Stimulated activated memory B cell treated with anti-CD40 and anti-IgM and Interleukin-4, amounts not matched to agents 10 μg/mL and 1 μg/mL and 100 μg/mL, for 72 hours (primary cell): Measurements from ENCODE around the gene HSD17B10.
"Not testable (repeated sequence)": the region's sequence is repeated elsewhere in the genome, so short reads cannot be mapped to it uniquely, and the experiment has no call there.

Source experiments
- ATAC-seq: fragments of 150-1000 bp; cut with Tn5 transposase; 2 replicates; pipeline ENCODE4 v1.10.0; 2021
- H3K27ac Mint-ChIP-seq: one replicate; pipeline ENCODE4 v1.8.0; 2022; ENCODE audit warnings: mild to moderate bottlenecking, mixed read lengths
- H3K27me3 Mint-ChIP-seq: one replicate; pipeline ENCODE4 v1.8.0; 2022; ENCODE audit warnings: mixed read lengths
- H3K36me3 Mint-ChIP-seq: one replicate; pipeline ENCODE4 v1.8.0; 2022; ENCODE audit warnings: mixed read lengths
- H3K4me1 Mint-ChIP-seq: one replicate; pipeline ENCODE4 v1.8.0; 2022; ENCODE audit warnings: mixed read lengths
- H3K4me3 Mint-ChIP-seq: one replicate; pipeline ENCODE4 v1.8.0; 2022; ENCODE audit warnings: mild to moderate bottlenecking, moderate library complexity, mixed read lengths
- H3K9me3 Mint-ChIP-seq: one replicate; pipeline ENCODE4 v1.8.0; 2022; ENCODE audit warnings: mixed read lengths

HSD17B10 gene

GRCh38 chrX:53433651-53434639, at the start of gene HSD17B10:
HSD17B10 (minus strand) TSS chrX:53434370; CDS start chrX:53434345, 25 bp downstream.
- Mint-ChIP-seq H3K27me3 (no peaks in the 10 kb centered on the region), H3K9me3 (no peaks in the 10 kb centered on the region), H3K27ac (peak within 1 kb of the TSS; percentile 92), H3K4me3 (peak within 1 kb of the TSS; percentile 89), H3K36me3 (peaks cover 21% of the 10 kb centered on the region), H3K4me1 (peaks cover 23% of the 10 kb centered on the region)
- ATAC-seq, result peak; percentile 97

GRCh38 chrX:53483416-53483815, 49.2 kb upstream of the HSD17B10 start:
- ATAC-seq, result no peak
- no peaks in the 10 kb centered on the region for H3K36me3 Mint-ChIP-seq
- H3K4me1 Mint-ChIP-seq, result peaks cover 7% of the 10 kb centered on the region
- H3K4me3 Mint-ChIP-seq, result no peak overlapping the region
- H3K27me3 Mint-ChIP-seq, result peaks cover 14% of the 10 kb centered on the region
- H3K27ac Mint-ChIP-seq, result no peak overlapping the region
- H3K9me3 Mint-ChIP-seq, result no peaks in the 10 kb centered on the region

GRCh38 chrX:53481816-53482465, 47.8 kb upstream of the HSD17B10 start:
- Mint-ChIP-seq H3K27me3 (peaks cover 21% of the 10 kb centered on the region), H3K27ac (no peak overlapping the region), H3K9me3 (no peaks in the 10 kb centered on the region), H3K4me1 (peaks cover 7% of the 10 kb centered on the region), H3K4me3 (no peak overlapping the region), H3K36me3 (no peaks in the 10 kb centered on the region)
- ATAC-seq, result no peak

GRCh38 chrX:53481093-53481492, 46.9 kb upstream of the HSD17B10 start:
- peaks cover 7% of the 10 kb centered on the region for H3K4me1 Mint-ChIP-seq
- no peaks in the 10 kb centered on the region for H3K36me3 Mint-ChIP-seq
- H3K27me3 Mint-ChIP-seq, result peaks cover 21% of the 10 kb centered on the region
- no peak overlapping the region for H3K27ac Mint-ChIP-seq
- no peak overlapping the region for H3K4me3 Mint-ChIP-seq
- ATAC-seq, result no peak
- H3K9me3 Mint-ChIP-seq, result no peaks in the 10 kb centered on the region

GRCh38 chrX:53479301-53479700, 45.1 kb upstream of the HSD17B10 start:
- Mint-ChIP-seq H3K27ac (no peak overlapping the region), H3K27me3 (peaks cover 21% of the 10 kb centered on the region), H3K9me3 (no peaks in the 10 kb centered on the region), H3K4me3 (no peak overlapping the region), H3K36me3 (no peaks in the 10 kb centered on the region), H3K4me1 (peaks cover 14% of the 10 kb centered on the region)
- ATAC-seq, result no peak

- no peak overlapping the region for H3K27ac Mint-ChIP-seq
- no peak overlapping the region for H3K4me3 Mint-ChIP-seq
- ATAC-seq, result no peak
- H3K4me1 Mint-ChIP-seq, result peaks cover 12% of the 10 kb centered on the region
- H3K36me3 Mint-ChIP-seq, result no peaks in the 10 kb centered on the region
- no peaks in the 10 kb centered on the region for H3K9me3 Mint-ChIP-seq
- H3K27me3 Mint-ChIP-seq, result peaks cover 36% of the 10 kb centered on the region
Measured at GRCh38 chrX:53476371-53476770, 42.2 kb upstream of the HSD17B10 start.

GRCh38 chrX:53474707-53475106, 40.5 kb upstream of the HSD17B10 start:
- H3K4me3 Mint-ChIP-seq, result no peak overlapping the region
- no peak overlapping the region for H3K27ac Mint-ChIP-seq
- H3K9me3 Mint-ChIP-seq, result no peaks in the 10 kb centered on the region
- H3K36me3 Mint-ChIP-seq, result no peaks in the 10 kb centered on the region
- peaks cover 29% of the 10 kb centered on the region for H3K27me3 Mint-ChIP-seq
- peaks cover 7% of the 10 kb centered on the region for H3K4me1 Mint-ChIP-seq
- ATAC-seq, result no peak

GRCh38 chrX:53471346-53471745, 37.2 kb upstream of the HSD17B10 start:
- no peaks in the 10 kb centered on the region for H3K36me3 Mint-ChIP-seq
- peaks cover 20% of the 10 kb centered on the region for H3K27me3 Mint-ChIP-seq
- peaks cover 7% of the 10 kb centered on the region for H3K4me1 Mint-ChIP-seq
- no peak for ATAC-seq
- no peak overlapping the region for H3K27ac Mint-ChIP-seq
- H3K9me3 Mint-ChIP-seq, result no peaks in the 10 kb centered on the region
- H3K4me3 Mint-ChIP-seq, result no peak overlapping the region

GRCh38 chrX:53468659-53469058, 34.5 kb upstream of the HSD17B10 start:
- not testable (repeated sequence) for H3K9me3 Mint-ChIP-seq, H3K4me3 Mint-ChIP-seq, H3K4me1 Mint-ChIP-seq, H3K36me3 Mint-ChIP-seq, H3K27ac Mint-ChIP-seq, ATAC-seq
- peaks cover 24% of the 10 kb centered on the region for H3K27me3 Mint-ChIP-seq

- Mint-ChIP-seq H3K9me3 (no peaks in the 10 kb centered on the region), H3K4me3 (no peak overlapping the region), H3K27me3 (peaks cover 9% of the 10 kb centered on the region), H3K27ac (no peak overlapping the region), H3K4me1 (no peaks in the 10 kb centered on the region), H3K36me3 (no peaks in the 10 kb centered on the region)
- no peak for ATAC-seq
Measured at GRCh38 chrX:53458082-53458481, 23.9 kb upstream of the HSD17B10 start.

GRCh38 chrX:53456254-53456653, 22.1 kb upstream of the HSD17B10 start:
- no peak overlapping the region for H3K27ac Mint-ChIP-seq
- H3K9me3 Mint-ChIP-seq, result no peaks in the 10 kb centered on the region
- no peaks in the 10 kb centered on the region for H3K36me3 Mint-ChIP-seq
- no peak overlapping the region for H3K4me3 Mint-ChIP-seq
- ATAC-seq, result no peak
- peaks cover 6% of the 10 kb centered on the region for H3K27me3 Mint-ChIP-seq
- no peaks in the 10 kb centered on the region for H3K4me1 Mint-ChIP-seq

- no peak for ATAC-seq
- no peak overlapping the region for H3K27ac Mint-ChIP-seq
Measured at GRCh38 chrX:53452812-53453211, 18.6 kb upstream of the HSD17B10 start.

GRCh38 chrX:53449632-53450031, 15.5 kb upstream of the HSD17B10 start:
- Mint-ChIP-seq H3K27ac (no peak overlapping the region), H3K4me1 (no peaks in the 10 kb centered on the region), H3K9me3 (no peaks in the 10 kb centered on the region), H3K27me3 (no peaks in the 10 kb centered on the region), H3K4me3 (no peak overlapping the region), H3K36me3 (no peaks in the 10 kb centered on the region)
- ATAC-seq, result no peak

More at GRCh38 chrX:53452812-53453211, 18.6 kb upstream of the HSD17B10 start:
- no peaks in the 10 kb centered on the region for H3K4me1 Mint-ChIP-seq
- H3K36me3 Mint-ChIP-seq, result no peaks in the 10 kb centered on the region
- H3K4me3 Mint-ChIP-seq, result no peak overlapping the region
- no peaks in the 10 kb centered on the region for H3K9me3 Mint-ChIP-seq
- H3K27me3 Mint-ChIP-seq, result peaks cover 6% of the 10 kb centered on the region

GRCh38 chrX:53447441-53447840, 13.3 kb upstream of the HSD17B10 start:
- no peaks in the 10 kb centered on the region for H3K36me3 Mint-ChIP-seq
- H3K4me1 Mint-ChIP-seq, result no peaks in the 10 kb centered on the region
- H3K9me3 Mint-ChIP-seq, result no peaks in the 10 kb centered on the region
- H3K27ac Mint-ChIP-seq, result no peak overlapping the region
- H3K27me3 Mint-ChIP-seq, result no peaks in the 10 kb centered on the region
- ATAC-seq, result no peak
- no peak overlapping the region for H3K4me3 Mint-ChIP-seq

GRCh38 chrX:53445977-53446376, 11.8 kb upstream of the HSD17B10 start:
- no peak for ATAC-seq
- no peak overlapping the region for H3K27ac Mint-ChIP-seq

GRCh38 chrX:53442322-53442631, 8.1 kb upstream of the HSD17B10 start:
- ATAC-seq, result no peak
- Mint-ChIP-seq H3K4me1 (peaks cover 4% of the 10 kb centered on the region), H3K27ac (no peak overlapping the region), H3K27me3 (no peaks in the 10 kb centered on the region), H3K36me3 (no peaks in the 10 kb centered on the region), H3K4me3 (no peak overlapping the region), H3K9me3 (no peaks in the 10 kb centered on the region)

More at GRCh38 chrX:53445977-53446376, 11.8 kb upstream of the HSD17B10 start:
- Mint-ChIP-seq H3K36me3 (no peaks in the 10 kb centered on the region), H3K9me3 (no peaks in the 10 kb centered on the region), H3K4me1 (no peaks in the 10 kb centered on the region), H3K4me3 (no peak overlapping the region), H3K27me3 (no peaks in the 10 kb centered on the region)
